HG03442 (cell line): Measurements from ENCODE around the gene DBX2.
"Not testable (repeated sequence)": the region's sequence is repeated elsewhere in the genome, so short reads cannot be mapped to it uniquely, and the experiment has no call there.

Experiments
- ATAC-seq: cut with Tn5 transposase; IDR thresholded peaks from one replicate; pipeline ENCODE4 v1.9.1; 2021; ENCODE audit warnings: mild to moderate bottlenecking, moderate library complexity; ENCODE audit not compliant: unreplicated experiment

DBX2 gene

GRCh38 chr12:45050751-45051571 lies at the start of gene DBX2:
Gene DBX2 (minus strand): TSS chr12:45051099. CDS start chr12:45050927, 172 bp downstream.
- ATAC-seq = no peak

GRCh38 chr12:45098766-45099165 lies 47.9 kb upstream of the DBX2 start:
- ATAC-seq = no peak

DNA sequence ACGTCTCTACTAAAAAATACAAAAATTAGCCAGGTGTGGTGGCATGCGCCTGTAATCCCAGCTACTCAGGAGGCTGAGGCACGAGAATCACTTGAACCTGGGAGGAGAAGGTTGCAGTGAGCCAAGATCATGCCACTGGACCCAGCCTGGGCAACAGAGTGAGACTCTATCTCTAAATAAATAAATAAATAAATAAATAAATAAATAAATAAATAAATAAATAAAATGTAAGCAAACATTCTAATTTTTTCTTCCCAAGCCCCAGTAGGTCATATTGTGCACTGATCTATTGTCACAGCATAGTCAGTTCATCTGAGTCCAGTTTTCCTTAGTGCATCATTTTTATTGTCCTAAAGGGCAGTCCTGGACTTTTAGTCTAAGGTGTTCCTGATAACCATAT lies 44.5 kb upstream of the DBX2 start:
- not testable (repeated sequence) for ATAC-seq

DNA sequence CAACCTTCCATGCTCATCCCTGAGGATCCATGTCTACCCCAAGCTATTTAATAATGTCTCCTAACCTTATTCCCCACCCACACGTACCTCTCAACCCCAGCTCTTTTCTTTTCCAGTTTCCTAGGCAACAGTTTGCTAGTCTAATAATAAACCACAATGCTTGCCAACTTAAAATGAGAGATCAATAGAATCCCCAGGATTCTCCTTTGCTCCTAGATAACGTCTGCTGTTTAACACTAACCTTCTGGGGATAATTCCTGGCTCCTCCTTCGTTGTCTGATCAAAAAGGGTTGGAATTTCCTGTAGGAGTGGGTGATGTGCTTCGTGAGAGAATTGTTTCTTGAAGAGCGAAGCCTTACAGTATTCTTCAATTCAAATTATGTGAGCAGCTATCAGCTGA lies 42.2 kb upstream of the DBX2 start:
- ATAC-seq = no peak

DNA sequence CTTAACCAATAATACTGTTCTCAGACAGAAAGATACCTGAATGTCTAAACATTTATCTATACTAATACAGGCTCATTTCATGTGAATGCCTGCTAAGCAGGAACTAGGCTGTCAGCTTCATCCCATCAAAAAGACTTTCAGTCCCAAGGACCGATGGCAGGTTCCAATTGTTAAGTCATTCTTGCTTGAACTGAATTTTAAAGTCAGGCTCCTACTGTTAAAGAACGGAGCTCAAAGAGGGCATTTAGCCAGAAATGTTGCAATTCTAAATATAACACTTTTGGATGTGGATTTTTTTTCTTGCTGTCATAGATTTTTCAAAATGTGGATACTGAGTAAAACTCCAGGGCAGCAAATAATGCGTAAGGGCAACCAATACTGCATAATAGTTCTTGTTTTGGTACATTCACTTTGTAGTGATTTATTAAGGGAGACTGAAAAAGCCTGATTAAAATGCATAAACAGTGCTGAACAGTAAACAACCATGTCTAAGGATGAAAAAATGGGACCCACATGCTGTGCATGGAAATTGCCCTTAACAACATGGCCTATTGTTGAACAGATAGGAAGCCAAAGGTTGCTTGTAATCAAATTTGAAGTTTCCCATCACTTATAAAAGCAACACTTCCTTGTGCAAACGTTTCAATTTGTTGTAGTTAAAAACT lies 38.6 kb upstream of the DBX2 start:
- no peak for ATAC-seq

DNA sequence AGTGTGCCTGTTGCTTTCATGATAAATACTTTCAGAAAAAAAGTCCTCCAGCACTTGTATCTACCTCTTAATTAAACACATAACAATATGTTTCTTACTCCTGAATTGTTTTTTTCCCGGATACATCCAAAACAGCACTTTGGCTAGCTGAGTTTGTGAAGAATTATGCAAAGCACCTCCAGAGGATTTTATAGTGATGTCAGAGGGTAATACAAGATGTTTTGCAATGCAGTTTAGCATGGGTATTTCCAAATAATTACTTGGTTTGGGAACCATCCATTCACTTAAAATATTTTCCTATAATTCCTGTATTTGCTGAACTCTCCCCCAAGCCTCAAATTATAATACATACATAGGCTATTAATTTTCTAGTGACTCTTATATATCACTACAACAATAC lies 37.7 kb upstream of the DBX2 start:
- ATAC-seq = no peak

DNA sequence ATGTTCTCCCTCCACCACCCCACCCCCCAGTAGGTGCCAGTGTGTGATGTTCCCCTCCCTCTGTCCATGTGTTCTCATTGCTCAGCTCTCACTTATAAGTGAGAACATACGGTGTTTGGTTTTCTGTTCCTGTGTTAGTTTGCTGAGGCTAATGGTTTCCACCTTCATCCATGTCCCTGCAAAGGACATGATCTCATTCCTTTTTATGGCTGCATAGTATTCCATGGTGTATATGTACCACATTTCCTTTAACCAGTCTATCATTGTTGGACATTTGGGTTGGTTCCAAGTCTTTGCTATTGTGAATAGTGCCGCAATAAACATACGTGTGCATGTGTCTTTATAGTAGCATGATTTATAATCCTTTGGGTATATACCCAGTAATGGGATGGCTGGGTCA lies 33.3 kb upstream of the DBX2 start:
- not testable (repeated sequence) for ATAC-seq

DNA sequence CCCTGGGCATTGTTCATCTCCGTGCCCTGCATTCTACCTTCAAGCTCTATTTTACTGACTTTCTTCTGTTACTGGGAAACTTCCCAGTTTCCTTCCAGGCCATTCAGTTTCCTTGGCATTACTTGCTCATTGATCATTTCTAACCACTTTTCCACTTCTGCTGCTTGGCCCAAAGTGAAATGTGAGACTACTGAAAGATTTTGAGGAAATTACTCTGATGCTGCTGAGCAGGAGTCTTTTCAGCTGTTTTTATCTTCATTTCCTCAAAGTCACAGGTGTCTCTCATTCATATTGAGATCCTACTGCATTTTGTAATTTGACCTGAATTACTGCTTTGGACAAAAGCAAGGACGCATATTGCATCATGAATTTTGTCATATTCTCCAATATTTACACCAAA lies 26.4 kb upstream of the DBX2 start:
- ATAC-seq = no peak

DNA sequence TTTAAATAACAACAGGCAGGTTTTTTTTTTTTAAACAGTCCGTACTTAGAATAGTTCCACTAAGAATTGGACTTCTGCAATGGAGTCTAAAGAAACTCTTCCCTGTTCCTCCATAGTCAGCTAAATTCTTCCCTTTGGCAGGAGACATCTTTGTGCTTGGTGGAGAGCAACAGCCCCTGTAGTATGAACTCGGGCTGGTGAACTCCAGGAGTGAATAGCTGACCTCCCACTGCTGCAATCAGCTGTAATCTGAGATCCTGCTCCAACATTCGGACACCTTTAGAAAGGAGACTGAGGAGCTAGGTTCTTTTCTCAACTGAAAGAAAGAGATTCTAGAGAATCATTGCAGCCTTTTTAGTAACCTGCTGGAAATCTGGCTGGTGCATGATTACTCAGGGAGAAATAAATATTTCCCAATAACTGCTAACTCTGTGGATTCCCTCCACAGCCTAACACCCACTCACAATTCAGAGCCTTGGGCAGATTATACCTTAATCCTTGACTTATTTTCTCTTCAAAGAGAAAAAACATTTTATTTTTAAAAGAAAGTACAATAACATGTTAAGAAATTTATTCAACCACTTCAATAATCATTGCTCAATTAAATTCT lies 25.6 kb upstream of the DBX2 start:
- no peak for ATAC-seq

DNA sequence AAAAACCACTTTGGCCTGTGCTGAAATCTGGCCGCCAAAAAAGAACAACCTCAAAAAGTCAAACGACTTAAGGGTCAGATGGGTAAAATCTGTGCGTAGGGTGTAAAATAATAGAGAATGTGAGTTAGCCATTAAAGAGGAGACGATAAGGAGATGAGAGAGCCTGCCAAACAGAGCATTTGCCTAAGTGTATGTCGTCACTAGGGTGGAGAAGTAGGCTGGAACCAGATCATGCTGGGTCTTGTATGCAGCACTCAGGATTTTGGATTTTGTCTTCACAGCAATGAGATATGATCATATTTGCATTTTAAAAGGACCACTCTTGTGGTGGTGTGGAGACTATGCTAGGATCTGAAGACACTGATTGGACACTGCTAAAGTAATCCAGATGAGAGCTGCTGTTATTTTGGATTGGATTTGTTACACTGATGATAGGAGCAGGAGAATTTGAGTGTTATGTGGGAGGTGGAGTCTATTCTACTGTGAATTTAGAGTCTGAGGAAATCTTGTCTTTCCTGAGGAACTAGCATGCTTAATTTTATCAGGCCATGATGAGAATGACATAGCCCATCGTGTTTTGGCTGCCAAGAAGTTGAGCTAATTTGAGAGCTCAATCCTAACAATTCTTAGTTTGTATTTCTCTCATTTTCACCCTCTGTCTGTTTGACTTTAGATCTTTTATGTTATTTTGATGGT lies 24.8 kb upstream of the DBX2 start:
- ATAC-seq = no peak

DNA sequence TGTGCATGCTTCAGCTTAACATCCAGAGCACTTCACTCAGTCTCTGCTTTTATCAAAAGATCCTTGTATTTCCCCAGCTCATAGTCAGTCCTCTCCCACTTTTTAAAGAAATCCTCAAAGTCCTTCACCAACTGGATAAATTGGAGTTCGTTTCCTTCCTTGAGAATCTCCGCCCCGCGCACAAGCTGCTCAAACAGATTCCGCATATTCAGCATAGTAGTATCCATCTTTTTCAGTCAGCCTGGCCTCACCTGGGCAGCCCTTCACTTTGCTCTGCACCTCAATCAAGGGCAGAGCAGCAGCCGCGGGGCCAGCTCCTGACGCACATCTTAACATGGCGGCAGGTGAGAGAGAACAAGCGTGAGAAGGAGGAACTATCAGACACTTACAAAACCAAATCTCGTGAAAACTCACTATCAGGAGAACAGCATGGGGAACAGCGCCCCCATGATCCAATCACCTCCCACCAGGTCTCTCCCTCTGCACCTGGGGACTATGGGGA lies 14.3 kb upstream of the DBX2 start:
- no peak for ATAC-seq

GRCh38 chr12:45060976-45061375 lies 10.1 kb upstream of the DBX2 start:
- ATAC-seq = no peak

- no peak for ATAC-seq
Measured at GRCh38 chr12:45051572-45052125, 750 bp upstream of the DBX2 start.

DNA sequence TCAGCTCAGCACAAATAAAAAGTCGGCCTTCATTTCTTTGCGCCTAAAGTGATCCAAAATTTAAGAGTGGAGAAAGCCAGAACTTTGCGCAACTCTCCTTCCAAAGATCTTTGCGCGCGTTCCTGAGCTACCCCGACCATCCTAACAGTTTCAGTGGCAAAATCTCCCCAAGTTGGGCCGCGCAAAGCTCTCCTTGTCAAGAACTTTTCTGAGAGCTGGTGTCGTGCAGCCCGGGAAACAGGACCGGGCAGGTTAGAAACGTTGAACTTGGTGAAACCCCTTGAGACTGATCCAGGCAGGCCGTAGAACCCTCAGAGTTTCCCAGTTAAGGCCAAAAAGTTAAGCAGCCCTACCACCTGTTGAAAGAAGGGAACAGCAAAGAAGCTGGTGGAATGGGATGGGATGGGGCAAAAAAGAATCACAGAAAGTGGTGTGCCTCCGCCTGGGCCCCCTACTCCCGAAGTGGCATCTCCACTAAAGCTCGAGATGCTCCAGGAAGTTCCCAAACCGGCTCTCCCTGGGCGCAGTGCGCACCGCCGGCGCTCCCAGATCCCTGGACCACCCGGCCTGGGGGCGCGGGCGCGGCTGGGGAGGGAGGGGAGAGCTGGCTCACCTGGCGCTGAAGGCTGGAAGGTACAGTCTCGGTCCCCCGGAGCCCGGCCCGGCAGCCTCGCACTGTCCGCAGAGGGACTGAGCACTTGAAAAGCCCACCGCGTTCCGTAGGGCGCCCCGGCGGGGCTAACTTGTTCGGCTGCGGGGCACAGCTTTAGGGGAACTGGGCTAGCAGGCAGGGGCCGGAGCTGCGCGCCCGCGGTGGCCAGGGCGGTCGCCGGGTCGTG lies 768 bp downstream of the DBX2 start:
- no peak for ATAC-seq

- no peak for ATAC-seq
Measured at GRCh38 chr12:45042599-45042998, 8.3 kb downstream of the DBX2 start.

DNA sequence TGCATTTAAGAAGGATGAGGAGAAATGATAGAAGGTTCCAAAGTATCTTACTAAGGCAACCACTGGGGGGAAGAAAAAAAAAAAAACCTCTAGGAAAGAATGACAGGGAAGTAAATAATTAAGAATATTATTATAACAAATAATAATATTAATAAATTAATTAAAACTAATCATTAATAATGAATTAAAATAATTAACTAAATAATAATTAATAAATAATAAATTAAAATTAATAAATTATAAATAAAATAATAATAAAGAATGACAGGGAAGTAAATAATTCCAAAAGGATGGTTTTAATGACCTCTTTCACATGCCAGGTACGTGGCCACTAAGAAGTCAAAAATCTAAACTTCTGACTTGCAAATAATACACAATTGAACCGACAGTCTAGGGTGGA lies 9.9 kb downstream of the DBX2 start:
- no peak for ATAC-seq

DNA sequence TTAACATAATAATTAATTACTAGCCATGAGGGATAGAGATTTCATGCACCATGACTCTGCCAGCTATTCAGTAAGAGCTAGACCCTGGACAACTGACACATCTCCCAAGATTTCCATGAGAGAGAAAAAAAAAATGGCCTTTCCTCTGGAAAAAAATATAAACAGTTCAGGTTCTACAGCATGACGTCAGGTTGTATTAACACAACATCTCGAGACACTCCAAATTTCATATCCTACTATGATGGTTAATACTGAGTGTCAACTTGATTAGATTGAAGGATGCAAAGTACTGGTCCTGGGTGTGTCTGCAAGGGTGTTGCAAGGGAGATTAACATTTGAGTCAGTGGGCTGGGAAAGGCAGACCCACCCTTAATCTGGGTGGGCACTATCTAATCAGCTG lies 11.1 kb downstream of the DBX2 start:
- ATAC-seq = no peak

GRCh38 chr12:45034861-45035265 lies 16.0 kb downstream of the DBX2 start:
- no peak for ATAC-seq

GRCh38 chr12:45017916-45018315 lies 33.0 kb downstream of the DBX2 start:
- ATAC-seq = no peak

- ATAC-seq = no peak
Measured at GRCh38 chr12:45014396-45014795, 36.5 kb downstream of the DBX2 start.
